SK-N-MC (cell line): Measurements from ENCODE around the gene FHIP1A.
"Not testable (repeated sequence)": the region's sequence is repeated elsewhere in the genome, so short reads cannot be mapped to it uniquely, and the experiment has no call there.

Experiments used
- DNase-seq: peaks from one replicate; pipeline ENCODE4 v3.0.0-alpha.2; 2011; ENCODE audit warnings: low read depth, low spot score
- H3K27ac ChIP-seq: fragments of 200-600 bp; sonication (generic); 2 replicates; pipeline ENCODE4 v1.5.1; 2016; ENCODE audit warnings: mixed run types
- H3K36me3 ChIP-seq: fragments of 200-600 bp; sonication (generic); 2 replicates; pipeline ENCODE4 v1.6.1; 2017; ENCODE audit warnings: antibody characterized with exemption, low read length, mixed read lengths; ENCODE audit not compliant: insufficient read depth
- H3K4me3 ChIP-seq: fragments of 200-600 bp; sonication (generic); 2 replicates; pipeline ENCODE4 v1.5.1; 2016
- H3K9ac ChIP-seq: fragments of 200-600 bp; sonication (generic); 2 replicates; pipeline ENCODE4 v1.8.0; 2017; ENCODE audit warnings: mixed run types, mixed read lengths; ENCODE audit not compliant: insufficient read length
- H3K9me3 ChIP-seq: fragments of 200-600 bp; sonication (generic); 2 replicates; pipeline ENCODE4 v1.6.1; 2017; ENCODE audit warnings: low read depth, mild to moderate bottlenecking, antibody characterized with exemption, low read length, moderate library complexity, mixed read lengths
- EZH2 ChIP-seq: fragments of 200-600 bp; sonication (generic); IDR thresholded peaks from one replicate; pipeline ENCODE4 v1.6.1; 2017; ENCODE audit warnings: antibody characterized with exemption
- FOXP2 ChIP-seq: optimal IDR thresholded peaks from 2 replicates; pipeline ENCODE3; 2011; ENCODE audit warnings: mild to moderate bottlenecking, moderate library complexity; ENCODE audit not compliant: insufficient read depth; ENCODE audit errors: extremely low read length, control extremely low read depth
- POLR2AphosphoS5 ChIP-seq: IDR thresholded peaks from 2 replicates; pipeline ENCODE4 v1.6.1; 2012; ENCODE audit warnings: mild to moderate bottlenecking, low read depth, low read length, borderline replicate concordance

Gene FHIP1A

GRCh38 chr4:151408630-151409469, at the start of gene FHIP1A:
Gene FHIP1A (plus strand): TSS chr4:151409176. CDS start chr4:151566260, 157,084 bp downstream.
- H3K27ac ChIP-seq, result no peak within 1 kb of the TSS
- H3K4me3 ChIP-seq, result peak within 1 kb of the TSS; percentile 81
- no peaks in the 10 kb centered on the region for H3K36me3 ChIP-seq
- no peak for TF ChIP-seq FOXP2
- TF ChIP-seq POLR2AphosphoS5, result peak; percentile 25; the same call in 1 of the 2 replicates
- H3K9me3 ChIP-seq, result no peaks in the 10 kb centered on the region
- DNase-seq, result no peak
- H3K9ac ChIP-seq, result peak within 1 kb of the TSS; percentile 63

- TF ChIP-seq POLR2AphosphoS5 (no peak), FOXP2 (no peak)
- no peak for DNase-seq
Measured at GRCh38 chr4:151359576-151359975, 49.4 kb upstream of the FHIP1A start.

DNA sequence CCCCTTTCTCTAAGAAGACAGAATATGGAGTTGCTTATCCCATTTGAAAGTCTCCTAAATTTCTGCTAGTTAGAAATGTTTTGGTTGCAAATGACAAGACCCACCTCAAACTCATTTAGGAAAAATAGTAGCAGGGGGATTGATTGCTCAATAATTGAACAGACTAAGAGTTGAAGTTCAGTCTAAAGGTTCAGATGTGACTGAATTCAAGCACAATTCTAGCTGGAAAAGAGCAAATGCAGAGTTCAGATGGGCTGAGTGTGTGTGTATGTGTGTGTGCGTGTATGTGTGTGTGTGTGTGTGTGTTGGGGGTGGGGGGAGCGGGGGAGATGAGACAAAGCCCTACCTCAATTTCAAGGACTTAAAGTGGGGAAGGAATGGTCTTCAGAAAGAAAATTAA, 47.9 kb upstream of the FHIP1A start:
- Histone ChIP-seq H3K4me3 (no peak overlapping the region), H3K27ac (no peak overlapping the region), H3K9ac (no peak overlapping the region), H3K36me3 (no peaks in the 10 kb centered on the region), H3K9me3 (no peaks in the 10 kb centered on the region)
- DNase-seq, result no peak
- TF ChIP-seq EZH2 (no peak), POLR2AphosphoS5 (no peak), FOXP2 (no peak)

More at GRCh38 chr4:151359576-151359975, 49.4 kb upstream of the FHIP1A start:
- Histone ChIP-seq H3K9ac (no peak overlapping the region), H3K9me3 (no peaks in the 10 kb centered on the region), H3K4me3 (no peak overlapping the region), H3K36me3 (no peaks in the 10 kb centered on the region), H3K27ac (no peak overlapping the region)

- Histone ChIP-seq H3K4me3 (no peak overlapping the region), H3K36me3 (no peaks in the 10 kb centered on the region), H3K9ac (no peak overlapping the region), H3K9me3 (no peaks in the 10 kb centered on the region), H3K27ac (no peak overlapping the region)
- TF ChIP-seq FOXP2, result no peak
- TF ChIP-seq EZH2, result no peak
- TF ChIP-seq POLR2AphosphoS5, result no peak
- no peak for DNase-seq
Measured at GRCh38 chr4:151361966-151362365, 47.0 kb upstream of the FHIP1A start.

DNA sequence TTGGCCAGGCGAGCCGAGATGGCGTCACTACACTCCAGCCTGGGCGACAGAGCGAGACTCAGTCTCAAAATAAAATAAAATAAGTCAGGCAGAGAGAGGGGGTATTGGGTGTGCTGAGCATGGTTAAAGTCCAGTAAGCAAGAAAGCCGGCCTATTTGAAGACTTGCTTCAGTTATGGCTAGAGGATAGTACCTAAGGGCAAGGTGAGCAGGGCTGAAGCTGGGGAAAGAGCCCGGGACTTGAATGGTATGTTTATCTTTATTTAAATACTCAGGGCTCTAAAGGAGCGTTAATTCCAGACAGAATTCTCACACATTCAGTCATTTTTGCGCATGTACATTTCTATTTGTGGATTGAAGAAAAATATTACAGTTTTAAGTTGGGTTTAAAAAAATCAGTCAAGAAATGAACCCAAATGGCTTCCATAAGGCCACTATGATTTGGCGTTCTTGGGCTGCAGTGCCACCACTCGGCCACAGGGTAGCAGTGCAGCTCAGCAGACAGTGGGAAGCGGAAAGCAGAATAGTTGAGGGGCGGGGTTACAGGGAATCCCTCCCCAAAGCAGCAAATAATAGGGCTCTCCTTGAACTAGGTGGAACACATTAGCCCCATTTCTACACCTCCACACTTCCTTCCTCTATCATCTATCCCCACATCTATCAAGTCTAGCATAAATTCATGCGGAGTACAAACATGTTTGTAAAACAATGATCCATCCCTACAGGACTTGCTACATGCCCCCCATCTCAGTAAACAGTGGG, 46.4 kb upstream of the FHIP1A start:
- Histone ChIP-seq H3K36me3 (no peaks in the 10 kb centered on the region), H3K9ac (no peak overlapping the region), H3K9me3 (no peaks in the 10 kb centered on the region), H3K27ac (no peak overlapping the region), H3K4me3 (no peak overlapping the region)
- no peak for TF ChIP-seq FOXP2
- TF ChIP-seq POLR2AphosphoS5, result no peak
- TF ChIP-seq EZH2, result no peak
- DNase-seq, result peak; percentile 50

DNA sequence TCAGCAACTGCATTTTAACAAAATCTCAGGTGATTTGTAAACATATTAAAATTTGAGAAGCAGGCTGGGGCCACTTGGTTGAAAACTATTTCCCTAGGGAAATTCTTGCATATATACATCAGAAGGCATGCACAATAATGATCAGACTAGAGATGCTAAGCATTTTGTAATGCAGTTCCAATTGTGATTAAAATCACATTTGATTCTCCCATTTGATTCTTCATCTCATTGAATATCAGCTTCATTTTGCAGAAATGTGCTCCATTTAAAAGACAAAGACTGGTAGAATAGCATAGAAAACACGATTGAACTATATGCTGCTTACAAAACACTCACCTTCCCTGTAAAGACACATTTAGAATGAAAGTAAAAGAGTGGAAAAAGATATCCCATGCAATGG, 32.4 kb upstream of the FHIP1A start:
- DNase-seq, result no peak
- TF ChIP-seq POLR2AphosphoS5 (no peak), FOXP2 (no peak), EZH2 (no peak)
- Histone ChIP-seq H3K36me3 (no peaks in the 10 kb centered on the region), H3K9me3 (no peaks in the 10 kb centered on the region), H3K27ac (no peak overlapping the region), H3K9ac (no peak overlapping the region), H3K4me3 (no peak overlapping the region)

DNA sequence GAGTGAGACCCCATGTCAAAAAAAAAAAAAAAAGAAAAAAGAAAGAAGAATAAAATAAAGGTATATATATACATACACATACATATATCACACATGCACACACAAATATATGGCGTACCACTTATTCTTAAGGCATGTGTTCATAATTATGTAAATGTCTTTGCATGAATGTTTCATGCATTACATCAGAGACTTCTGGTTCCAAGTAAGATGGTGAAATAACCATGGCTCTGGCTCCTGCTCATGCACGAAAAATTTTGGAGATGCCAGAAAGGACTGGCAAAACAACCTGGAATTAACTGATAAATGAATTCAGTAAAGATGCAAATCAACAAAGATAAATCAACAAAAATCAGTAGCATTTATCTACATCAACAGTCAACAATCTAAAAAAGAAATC, 19.7 kb upstream of the FHIP1A start:
- H3K27ac ChIP-seq, result no peak overlapping the region
- no peak for DNase-seq
- no peak for TF ChIP-seq FOXP2
- no peak overlapping the region for H3K4me3 ChIP-seq
- no peak overlapping the region for H3K9ac ChIP-seq
- H3K9me3 ChIP-seq, result no peaks in the 10 kb centered on the region
- no peaks in the 10 kb centered on the region for H3K36me3 ChIP-seq

DNA sequence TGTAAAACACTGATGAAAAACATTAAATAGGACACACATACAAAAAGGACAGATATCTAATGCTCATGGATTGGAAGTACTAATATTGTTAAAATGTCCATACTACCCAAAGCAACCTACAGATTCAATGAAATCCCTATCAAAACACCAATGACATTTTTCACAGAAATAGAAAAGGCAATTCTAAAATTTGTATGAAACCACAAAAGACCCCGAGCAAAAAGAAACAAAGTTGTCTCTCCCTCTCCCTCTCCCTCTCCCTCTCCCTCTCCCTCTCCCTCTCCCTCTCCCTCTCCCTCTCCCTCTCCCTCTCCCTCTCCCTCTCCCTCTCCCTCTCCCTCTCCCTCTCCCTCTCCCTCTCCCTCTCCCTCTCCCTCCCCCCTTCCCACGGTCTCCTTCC, 19.2 kb upstream of the FHIP1A start:
- H3K27ac ChIP-seq, DNase-seq, H3K9ac ChIP-seq, H3K4me3 ChIP-seq, H3K9me3 ChIP-seq, H3K36me3 ChIP-seq: not testable (repeated sequence)

- H3K9me3 ChIP-seq, result no peaks in the 10 kb centered on the region
- no peak for DNase-seq
- TF ChIP-seq FOXP2 (no peak), EZH2 (no peak), POLR2AphosphoS5 (no peak)
- H3K9ac ChIP-seq, result no peak overlapping the region
- no peaks in the 10 kb centered on the region for H3K36me3 ChIP-seq
- no peak overlapping the region for H3K27ac ChIP-seq
- no peak overlapping the region for H3K4me3 ChIP-seq
Measured at GRCh38 chr4:151395873-151396272, 13.1 kb upstream of the FHIP1A start.
